Cortex of kidney (tissue), 1 donor: Measurements from ENCODE around the gene IL2RA.
A peak's percentile ranks its signal among the peaks of the same experiment; 100 is the strongest.
"Not testable (repeated sequence)": the region's sequence is repeated elsewhere in the genome, so short reads cannot be mapped to it uniquely, and the experiment has no call there.

Experiments used
- DNase-seq: peaks from one replicate; lab custom pipeline; 2025; lab: John Stamatoyannopoulos, UW

IL2RA gene

GRCh38 chr10:6062101-6062771 is at the start of gene IL2RA:
IL2RA (minus strand) TSS chr10:6062367; CDS start chr10:6062151, 216 bp downstream.
- no peak for DNase-seq

DNA sequence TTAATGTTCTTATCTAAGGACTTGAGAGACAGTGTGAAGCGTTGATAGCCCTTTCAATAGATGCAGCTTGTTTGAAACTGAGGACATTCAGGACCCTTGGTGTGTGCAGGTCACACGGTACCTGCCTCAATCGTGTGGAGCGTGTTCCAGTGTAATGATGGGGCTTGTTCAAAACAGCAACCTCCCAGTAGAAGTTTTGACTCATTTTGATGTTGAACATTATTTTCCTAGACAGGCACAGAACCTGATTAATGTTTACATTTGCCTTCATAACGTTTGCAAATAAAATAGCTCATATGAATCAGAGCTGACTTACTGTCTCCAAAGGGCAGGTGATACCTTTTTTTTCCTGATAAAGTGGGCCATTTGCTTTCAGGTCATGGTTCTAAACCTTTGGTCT is 48.0 kb upstream of the IL2RA start:
- no peak for DNase-seq

- no peak for DNase-seq
Measured at GRCh38 chr10:6109444-6109775, 47.2 kb upstream of the IL2RA start.

DNA sequence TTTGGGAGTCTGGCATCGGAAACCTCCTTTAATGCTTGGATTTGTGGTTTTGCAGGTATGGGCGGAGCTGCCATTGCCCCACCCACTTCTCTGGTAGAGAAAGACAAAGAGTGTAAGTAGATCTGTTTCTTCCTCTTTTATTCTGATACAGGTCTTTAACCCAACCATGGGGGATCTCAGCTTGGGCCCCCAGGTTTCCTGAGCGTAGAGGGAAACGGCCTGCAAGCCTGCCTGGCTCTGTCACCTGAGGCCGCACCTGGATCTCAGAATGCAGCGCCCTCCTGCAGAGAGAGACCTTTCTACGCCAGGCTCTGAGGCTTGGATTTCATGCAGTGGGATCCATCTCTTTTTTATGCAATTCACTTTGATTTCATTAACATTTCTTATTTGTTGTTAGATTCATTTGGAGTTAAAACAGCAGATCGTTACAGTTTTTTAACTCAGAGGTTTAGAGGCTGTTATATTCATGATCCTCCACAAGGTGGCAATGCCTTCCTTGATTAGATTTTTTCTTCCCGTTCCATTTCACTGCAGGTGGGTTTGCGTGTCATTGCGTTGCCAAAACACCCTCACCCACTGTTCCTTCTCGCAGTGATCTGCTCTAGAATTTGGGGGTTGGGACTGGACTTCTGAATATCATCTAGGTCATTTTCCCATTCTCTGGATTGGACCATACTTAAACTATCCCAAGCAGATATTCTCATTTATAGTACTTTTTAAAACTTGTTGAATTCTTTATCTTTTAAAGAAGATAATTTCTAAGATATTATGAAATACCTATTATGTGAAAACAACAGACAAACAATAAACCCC is 46.7 kb upstream of the IL2RA start:
- DNase-seq, result no peak

GRCh38 chr10:6108072-6108471 is 45.9 kb upstream of the IL2RA start:
- no peak for DNase-seq

GRCh38 chr10:6107616-6108015 is 45.4 kb upstream of the IL2RA start:
- DNase-seq, result not testable (repeated sequence)

- DNase-seq, result no peak
Measured at GRCh38 chr10:6103591-6103990, 41.4 kb upstream of the IL2RA start.

GRCh38 chr10:6102128-6102527 is 40.0 kb upstream of the IL2RA start:
- DNase-seq, result no peak

GRCh38 chr10:6101181-6101580 is 39.0 kb upstream of the IL2RA start:
- DNase-seq, result no peak

GRCh38 chr10:6100370-6100769 is 38.2 kb upstream of the IL2RA start:
- no peak for DNase-seq

GRCh38 chr10:6098156-6098555 is 36.0 kb upstream of the IL2RA start:
- DNase-seq, result no peak

GRCh38 chr10:6097063-6097462 is 34.9 kb upstream of the IL2RA start:
- no peak for DNase-seq

- no peak for DNase-seq
Measured at GRCh38 chr10:6095810-6096570, 33.8 kb upstream of the IL2RA start.

- no peak for DNase-seq
Measured at GRCh38 chr10:6092731-6093130, 30.6 kb upstream of the IL2RA start.

DNA sequence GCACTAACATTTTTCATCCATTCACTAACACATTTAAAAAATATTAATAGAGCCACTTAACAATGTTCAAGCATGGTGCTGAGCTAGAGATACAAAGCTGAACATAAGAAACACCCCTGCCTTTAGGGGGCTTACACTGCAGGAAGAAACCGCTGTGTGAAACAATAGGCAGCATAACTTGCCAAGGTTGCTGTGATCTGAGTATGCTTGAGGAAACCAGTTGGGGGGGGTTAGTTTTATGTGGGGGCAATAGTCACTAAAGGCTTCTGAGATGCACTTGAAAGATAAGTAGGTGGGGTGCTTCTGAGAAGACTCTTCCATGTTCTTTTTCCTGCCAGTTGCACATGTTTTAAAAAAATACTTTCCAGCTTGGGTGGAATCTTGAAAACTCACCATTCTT is 29.5 kb upstream of the IL2RA start:
- no peak for DNase-seq

GRCh38 chr10:6089334-6090219 is 27.4 kb upstream of the IL2RA start:
- DNase-seq, result no peak

GRCh38 chr10:6088721-6089333 is 26.7 kb upstream of the IL2RA start, which contains the start of gene RBM17:
RBM17 (plus strand) TSS chr10:6089034; CDS start chr10:6097066, 8,032 bp downstream.
- peak; percentile 29 for DNase-seq

GRCh38 chr10:6086375-6087233 is 24.4 kb upstream of the IL2RA start:
- no peak for DNase-seq

- no peak for DNase-seq
Measured at GRCh38 chr10:6083523-6084475, 21.6 kb upstream of the IL2RA start.
